Stimulated activated CD8-positive, alpha-beta memory T cell treated with anti-CD3 and anti-CD28 coated beads, Interleukin-12 subunit alpha, Interleukin-12 subunit beta, amount 100 ng/mL, for 24 hours (primary cell): ENCODE results near the gene KRTDAP.

Experiments
- DNase-seq: peaks from one replicate; pipeline ENCODE4 v3.0.0-alpha.2; 2020; ENCODE audit errors: extremely low read depth

Gene KRTDAP

GRCh38 chr19:35454663-35455062, 35.6 kb downstream of the KRTDAP start:
- no peak for DNase-seq

DNA sequence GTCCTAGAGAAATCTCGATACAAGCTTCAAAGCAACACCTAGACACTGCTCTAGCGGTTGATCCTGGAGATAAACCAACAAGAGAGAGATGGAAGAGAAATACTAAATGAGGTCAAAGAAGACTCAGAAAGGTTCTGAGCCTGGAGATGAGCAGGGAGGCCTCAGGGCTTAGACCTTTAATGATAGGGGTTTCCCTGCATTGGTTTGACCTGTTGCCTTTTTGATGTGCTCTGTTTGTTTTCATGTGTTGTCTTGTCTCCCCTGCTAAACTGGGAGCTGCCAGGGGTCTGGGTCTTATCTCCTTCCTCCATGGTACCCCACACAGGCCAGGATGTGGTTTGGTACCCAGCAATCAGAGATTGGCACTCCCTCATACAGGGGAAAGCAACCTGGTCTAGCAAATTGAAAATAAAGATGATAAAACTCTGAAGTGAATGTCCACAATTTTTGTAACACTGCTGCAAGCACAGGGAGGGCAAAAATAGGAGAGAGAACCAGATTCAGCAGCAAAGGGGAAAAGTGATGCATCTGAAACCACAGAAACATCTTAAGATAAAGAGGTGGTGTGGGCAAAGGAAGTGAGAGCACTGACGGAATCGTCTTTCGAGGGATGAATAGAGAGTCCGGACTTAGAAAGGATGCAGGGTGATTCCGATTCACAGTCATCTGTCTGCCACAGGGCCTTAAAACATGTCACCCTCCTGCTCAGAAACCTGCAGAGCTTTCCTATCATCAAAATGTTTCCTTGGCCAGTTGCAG, 38.7 kb downstream of the KRTDAP start:
- no peak for DNase-seq

GRCh38 chr19:35449359-35450043, 40.8 kb downstream of the KRTDAP start:
- no peak for DNase-seq

DNA sequence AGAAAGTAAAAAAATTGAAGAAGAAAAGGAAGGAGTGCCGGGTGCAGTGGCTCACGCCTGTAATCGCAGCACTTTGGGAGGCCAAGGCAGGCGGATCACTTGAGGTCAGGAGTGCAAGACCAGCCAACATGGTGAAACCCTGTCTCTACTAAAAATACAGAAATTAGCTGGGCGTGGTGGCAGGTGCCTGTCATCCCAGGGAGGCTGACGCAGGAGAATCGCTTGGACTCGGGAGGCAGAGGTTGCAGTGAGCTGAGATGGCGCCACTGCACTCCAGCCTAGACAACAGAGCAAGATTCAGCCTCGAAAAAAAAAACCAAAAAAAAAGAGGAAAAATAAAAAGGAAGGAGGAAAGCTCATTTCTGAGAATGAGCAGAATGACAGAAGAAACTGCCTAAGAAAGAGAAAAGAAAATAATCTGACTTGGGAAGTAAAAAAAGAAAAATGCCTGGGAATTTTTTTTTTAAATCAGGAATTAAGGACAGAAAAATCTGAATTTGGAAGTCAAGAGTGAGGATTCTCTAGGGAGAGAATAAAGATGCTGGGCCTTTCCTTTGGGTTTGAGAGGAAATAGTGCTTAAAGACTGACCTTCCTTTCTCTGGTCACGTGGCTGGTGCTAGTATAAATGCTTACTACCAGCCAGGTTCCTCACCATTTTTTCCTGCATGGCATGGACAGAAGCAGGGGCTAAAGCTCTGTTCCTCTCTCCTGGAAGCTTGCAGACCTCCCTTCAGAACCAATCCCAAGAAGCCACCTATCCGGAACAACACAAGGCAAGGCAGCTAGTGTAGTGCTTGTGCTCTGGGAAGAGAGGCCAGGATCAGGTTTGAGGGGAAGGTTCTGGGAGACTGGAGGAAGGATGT, 42.4 kb downstream of the KRTDAP start, which contains the start of gene FFAR2:
Gene FFAR2 (plus strand): TSS at position 652 of the 864 bp plus-strand sequence. CDS start 1,458 bp downstream, outside the sequence.
- DNase-seq = no peak

- DNase-seq = no peak
Measured at GRCh38 chr19:35445826-35446593, 44.3 kb downstream of the KRTDAP start.

DNA sequence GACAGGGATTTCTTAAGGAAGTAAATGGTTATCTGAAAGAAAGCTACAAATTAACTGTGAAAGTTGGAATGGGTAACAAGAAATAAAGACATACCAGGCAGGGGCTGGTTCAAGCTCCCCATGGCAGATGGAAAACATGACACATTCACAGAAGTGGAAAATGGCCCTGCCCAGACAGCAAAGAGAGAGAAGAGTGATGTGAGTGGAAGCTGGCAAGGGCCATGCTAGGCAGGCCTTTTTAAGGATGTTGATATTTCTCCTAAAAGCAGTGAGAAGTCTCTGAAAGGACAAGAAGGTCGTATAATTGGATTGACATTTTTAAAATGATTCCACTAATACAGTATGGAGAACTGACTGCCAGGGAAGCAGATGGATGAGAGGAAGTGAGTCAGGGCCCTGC, 45.5 kb downstream of the KRTDAP start:
- DNase-seq = no peak

GRCh38 chr19:35442091-35442490, 48.2 kb downstream of the KRTDAP start:
- DNase-seq = no peak

- DNase-seq = no peak
Measured at GRCh38 chr19:35439921-35440320, 50.3 kb downstream of the KRTDAP start.

DNA sequence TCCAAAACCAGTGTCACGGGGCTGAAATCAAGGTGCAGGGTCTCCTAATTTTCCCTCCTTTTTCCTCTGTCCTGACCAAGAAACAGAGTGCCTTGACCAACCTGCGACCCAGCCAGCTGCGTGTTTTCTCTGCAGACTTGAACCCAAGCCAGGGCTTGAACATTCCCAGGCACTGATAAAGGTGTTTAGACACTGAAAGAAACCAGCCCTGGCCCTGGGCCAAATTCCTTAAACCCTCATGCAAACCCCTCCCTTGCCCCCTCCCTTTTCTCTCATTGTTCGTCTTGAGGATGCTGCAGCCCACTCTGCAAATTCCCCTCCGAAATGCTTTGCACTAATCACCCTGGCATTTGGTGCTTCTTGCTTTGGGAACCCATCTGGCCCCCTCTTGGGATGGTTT, 51.7 kb downstream of the KRTDAP start:
- no peak for DNase-seq

DNA sequence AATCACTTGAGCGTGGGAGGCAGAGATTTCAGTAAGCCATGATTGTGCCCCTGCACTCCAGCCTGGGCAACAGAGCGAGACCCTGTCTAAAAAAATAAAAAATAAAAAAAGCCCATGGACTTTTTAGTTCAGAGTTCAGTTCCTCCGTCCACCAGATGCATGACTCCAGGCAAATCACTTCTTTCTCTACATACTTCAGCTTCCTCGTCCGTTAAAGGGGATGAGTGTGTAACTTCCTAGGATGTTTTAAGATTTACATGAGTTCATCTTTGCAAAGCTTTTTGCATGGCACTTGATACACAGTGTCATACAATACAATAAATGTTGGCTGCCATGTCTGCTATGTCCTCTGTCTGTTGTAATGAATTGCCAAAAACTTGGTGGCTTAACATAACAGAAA, 52.2 kb downstream of the KRTDAP start:
- no peak for DNase-seq

GRCh38 chr19:35437406-35437951, 52.8 kb downstream of the KRTDAP start:
- no peak for DNase-seq
